Activated CD4-positive, alpha-beta memory T cell treated with anti-CD3 and anti-CD28 coated beads, Interleukin-2, amount 10 ng/mL, durations not matched to agents 7 days and 5 days (primary cell): ENCODE measurements around the gene CCDC120. TPM values are rescaled to one million over a fixed set of nuclear protein-coding genes. Genes with fewer than 3 reads are reported as not detected.

Source experiments
- CTCF ChIA-PET: fragments of 350-600 bp; sonication (Branson Sonifier 250); formaldehyde crosslinking; loops from one replicate; lab custom pipeline; 2021; ENCODE audit warnings: antibody characterized with exemption, inconsistent platforms; lab: Charles Lee
- POLR2A ChIA-PET: fragments of 350-600 bp; sonication (Branson Sonifier 250); formaldehyde crosslinking; loops from one replicate; lab custom pipeline; 2021; ENCODE audit warnings: antibody characterized with exemption; lab: Charles Lee
- DNase-seq: peaks from one replicate; pipeline ENCODE4 v3.0.0-alpha.2; 2020
- H3K27ac Mint-ChIP-seq: one replicate; pipeline ENCODE4 v1.8.0; 2021; ENCODE audit warnings: mild to moderate bottlenecking, mixed read lengths
- H3K27me3 Mint-ChIP-seq: one replicate; pipeline ENCODE4 v1.8.0; 2021; ENCODE audit warnings: mixed read lengths
- H3K36me3 Mint-ChIP-seq: one replicate; pipeline ENCODE4 v1.8.0; 2021; ENCODE audit warnings: low read depth, mixed read lengths
- H3K4me1 Mint-ChIP-seq: one replicate; pipeline ENCODE4 v1.8.0; 2021; ENCODE audit warnings: mixed read lengths
- H3K4me3 Mint-ChIP-seq: one replicate; pipeline ENCODE4 v1.8.0; 2021; ENCODE audit warnings: mild to moderate bottlenecking, mixed read lengths
- H3K9me3 Mint-ChIP-seq: one replicate; pipeline ENCODE4 v1.8.0; 2021; ENCODE audit warnings: mixed read lengths
- total RNA-seq, 2 experiments: library from RNA; stranded (reverse); gene quantifications; one replicate each; pipeline ENCODE4 v1.2.3, GENCODE V29; 2021

The CCDC120 gene
- total RNA-seq, 2 experiments from 2014 or later: 5.8 to 6.5 TPM

DNA sequence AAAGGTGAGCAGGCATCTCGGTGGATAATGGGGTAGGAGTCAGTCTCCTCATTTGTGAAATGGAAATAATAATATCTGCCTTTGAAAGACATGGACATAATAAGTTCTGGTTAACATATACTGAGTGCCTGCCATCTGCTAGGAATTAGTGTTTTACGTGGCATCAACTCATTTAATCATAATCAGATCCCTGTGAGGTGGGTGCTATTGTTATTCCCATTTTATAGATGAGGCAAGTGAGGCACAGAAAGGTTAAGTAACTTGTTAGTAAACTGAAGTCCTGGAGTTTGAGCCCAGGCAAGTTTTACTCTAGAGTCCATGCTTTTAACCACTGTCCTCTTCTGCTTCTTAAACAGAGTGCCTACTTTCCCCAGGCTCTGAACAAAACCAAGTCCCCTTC is 7.5 kb downstream of the CCDC120 start:
- no peak overlapping the region for H3K4me3 Mint-ChIP-seq
- DNase-seq: no peak
- H3K9me3 Mint-ChIP-seq: no peaks in the 10 kb centered on the region
- peaks cover 3% of the 10 kb centered on the region for H3K36me3 Mint-ChIP-seq
- CTCF ChIA-PET: no interaction called here
- H3K27ac Mint-ChIP-seq: no peak overlapping the region
- POLR2A ChIA-PET: no interaction called here
- no peaks in the 10 kb centered on the region for H3K27me3 Mint-ChIP-seq
- no peaks in the 10 kb centered on the region for H3K4me1 Mint-ChIP-seq

DNA sequence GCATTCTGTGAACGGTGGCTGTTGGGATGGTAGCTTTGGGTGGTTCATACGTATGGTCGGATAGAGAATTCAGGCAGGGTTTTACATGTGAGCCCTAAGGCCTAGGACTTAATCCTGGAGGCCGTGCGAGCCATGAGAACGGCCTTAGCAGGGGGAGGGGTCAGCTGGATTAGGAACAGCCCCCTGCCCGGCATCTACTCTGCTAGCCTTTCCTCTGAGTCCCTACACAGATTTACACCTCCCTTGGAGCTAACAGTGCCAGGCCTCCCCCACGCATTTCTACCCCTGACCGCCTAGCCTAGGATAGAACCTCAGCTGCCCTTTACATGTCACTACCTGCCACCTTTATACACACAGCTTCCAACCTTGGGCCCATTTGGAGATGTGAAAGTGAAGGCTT is 7.9 kb downstream of the CCDC120 start:
- Mint-ChIP-seq H3K36me3 (peaks cover 7% of the 10 kb centered on the region), H3K27me3 (no peaks in the 10 kb centered on the region), H3K9me3 (no peaks in the 10 kb centered on the region), H3K4me3 (no peak overlapping the region), H3K4me1 (no peaks in the 10 kb centered on the region), H3K27ac (no peak overlapping the region)
- DNase-seq: no peak
- CTCF ChIA-PET: no interaction called here
- POLR2A ChIA-PET: no interaction called here

DNA sequence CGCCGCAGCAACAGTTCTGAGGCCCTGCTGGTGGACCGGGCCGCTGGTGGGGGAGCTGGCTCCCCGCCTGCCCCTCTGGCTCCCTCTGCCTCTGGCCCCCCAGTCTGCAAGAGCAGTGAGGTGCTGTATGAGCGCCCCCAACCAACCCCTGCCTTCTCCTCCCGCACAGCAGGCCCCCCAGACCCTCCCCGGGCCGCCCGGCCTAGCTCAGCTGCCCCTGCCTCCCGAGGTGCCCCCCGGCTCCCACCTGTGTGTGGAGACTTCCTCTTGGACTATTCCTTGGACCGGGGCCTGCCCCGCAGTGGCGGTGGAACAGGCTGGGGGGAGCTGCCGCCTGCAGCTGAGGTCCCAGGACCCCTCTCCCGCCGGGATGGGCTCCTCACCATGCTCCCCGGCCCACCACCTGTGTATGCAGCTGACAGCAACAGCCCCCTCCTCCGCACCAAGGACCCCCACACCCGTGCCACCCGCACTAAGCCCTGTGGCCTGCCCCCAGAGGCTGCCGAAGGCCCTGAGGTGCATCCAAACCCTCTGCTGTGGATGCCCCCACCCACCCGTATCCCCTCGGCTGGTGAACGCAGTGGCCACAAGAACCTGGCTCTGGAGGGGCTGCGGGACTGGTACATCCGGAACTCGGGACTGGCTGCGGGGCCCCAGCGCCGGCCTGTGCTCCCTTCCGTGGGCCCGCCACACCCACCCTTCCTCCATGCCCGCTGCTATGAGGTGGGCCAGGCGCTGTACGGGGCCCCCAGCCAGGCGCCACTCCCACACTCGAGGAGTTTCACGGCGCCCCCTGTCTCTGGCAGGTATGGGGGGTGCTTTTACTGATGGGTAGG is 8.7 kb downstream of the CCDC120 start:
- no peaks in the 10 kb centered on the region for H3K27me3 Mint-ChIP-seq
- no peak overlapping the region for H3K27ac Mint-ChIP-seq
- no peak overlapping the region for H3K4me3 Mint-ChIP-seq
- no peaks in the 10 kb centered on the region for H3K9me3 Mint-ChIP-seq
- ChIA-PET POLR2A (interaction anchor here (1.0 kb wide), 1 partner anchor 12 kb away, joined by 3 read pairs; the partner anchor contains the start of gene WDR45), CTCF (no interaction called here)
- H3K36me3 Mint-ChIP-seq: peaks cover 11% of the 10 kb centered on the region
- DNase-seq: no peak
- peaks cover 3% of the 10 kb centered on the region for H3K4me1 Mint-ChIP-seq

DNA sequence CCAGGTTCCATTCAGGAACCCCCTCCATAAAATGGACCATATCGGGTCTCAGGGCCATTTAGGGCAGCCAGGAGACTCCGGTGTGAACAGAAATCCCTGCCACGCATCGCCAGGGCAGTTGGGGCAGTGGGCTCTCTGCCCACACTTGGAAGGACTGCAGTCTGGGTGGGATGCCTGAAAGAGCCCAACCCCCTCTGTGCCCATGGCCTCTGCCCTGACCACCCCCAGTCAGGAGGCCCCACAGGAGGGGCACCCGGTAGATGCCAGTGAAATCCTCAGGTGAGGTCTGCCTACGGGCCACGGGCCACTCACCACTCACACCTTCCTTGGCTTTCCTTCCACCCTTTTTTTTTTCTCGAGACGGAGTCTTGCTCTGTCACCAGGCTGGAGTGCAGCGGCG is 10.2 kb downstream of the CCDC120 start:
- H3K27ac Mint-ChIP-seq: no peak overlapping the region

DNA sequence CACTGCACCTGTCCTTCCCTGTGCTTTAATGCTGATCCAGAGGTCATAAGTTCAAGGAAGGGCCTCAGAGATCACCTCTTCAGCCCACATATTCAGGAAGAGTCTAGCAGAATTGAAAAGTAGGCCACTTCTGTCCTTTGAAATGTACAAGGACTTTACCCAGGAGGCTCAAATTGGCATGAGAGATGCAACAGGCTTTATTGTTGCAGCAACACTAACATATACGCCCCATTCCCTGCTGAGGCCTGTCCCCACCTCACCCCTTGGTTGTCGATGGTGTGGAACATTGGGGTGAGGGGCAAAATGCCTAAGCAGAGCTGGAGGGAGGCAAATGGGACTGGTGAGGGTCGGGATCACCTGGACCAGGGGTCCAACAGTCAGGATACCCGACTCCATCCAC is 12.2 kb downstream of the CCDC120 start:
- CTCF ChIA-PET: no interaction called here
- POLR2A ChIA-PET: no interaction called here
- no peak overlapping the region for H3K4me3 Mint-ChIP-seq
- H3K27ac Mint-ChIP-seq: no peak overlapping the region
- H3K4me1 Mint-ChIP-seq: peaks cover 24% of the 10 kb centered on the region
- no peaks in the 10 kb centered on the region for H3K27me3 Mint-ChIP-seq
- no peaks in the 10 kb centered on the region for H3K9me3 Mint-ChIP-seq
- no peak for DNase-seq
- peaks cover 38% of the 10 kb centered on the region for H3K36me3 Mint-ChIP-seq

More for the DNA sequence above, 10.2 kb downstream of the CCDC120 start:
- DNase-seq: no peak
- no peaks in the 10 kb centered on the region for H3K9me3 Mint-ChIP-seq
- no peaks in the 10 kb centered on the region for H3K27me3 Mint-ChIP-seq
- H3K4me1 Mint-ChIP-seq: peaks cover 17% of the 10 kb centered on the region
- ChIA-PET CTCF (no interaction called here), POLR2A (no interaction called here)
- H3K4me3 Mint-ChIP-seq: no peak overlapping the region
- peaks cover 25% of the 10 kb centered on the region for H3K36me3 Mint-ChIP-seq

DNA sequence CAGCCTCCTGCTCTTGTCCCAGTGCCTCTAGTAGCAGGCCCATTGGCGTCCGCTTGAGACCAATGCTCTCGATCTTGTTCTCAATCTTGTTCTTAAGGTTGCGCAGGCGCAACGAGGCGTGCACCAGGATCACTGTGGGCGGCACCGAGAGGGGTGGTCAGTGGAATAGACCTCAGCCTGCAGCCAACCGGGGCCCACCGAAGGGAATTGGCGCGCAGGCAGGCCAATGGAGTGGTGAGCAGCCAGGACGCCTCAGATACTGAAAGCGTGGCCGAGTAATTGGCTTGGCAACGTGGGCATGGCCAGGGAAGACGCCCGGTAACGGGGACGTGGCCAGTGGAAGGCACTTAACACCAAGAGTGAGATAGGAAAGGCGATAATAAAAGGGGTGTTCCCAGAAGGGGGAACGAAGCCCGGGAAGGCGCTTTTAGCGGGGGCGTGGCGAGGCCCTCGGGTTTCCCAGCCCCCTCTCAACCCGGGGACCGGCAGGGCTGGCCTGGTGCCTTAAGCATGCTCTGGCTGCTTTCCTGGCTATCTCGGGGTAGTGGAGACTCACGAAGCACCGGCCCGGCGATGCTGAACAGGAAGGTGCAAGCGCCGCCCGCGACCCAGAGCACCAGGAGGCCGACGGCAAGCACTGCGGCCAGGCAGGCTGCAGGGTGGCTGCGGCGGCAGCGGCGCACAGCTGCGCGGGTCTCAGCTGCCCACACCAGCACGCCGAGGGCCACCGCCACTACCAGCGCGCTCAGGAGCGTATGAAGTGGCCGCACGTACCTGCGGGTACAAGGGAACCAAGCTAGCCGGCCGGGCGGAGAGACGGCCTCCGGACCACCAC is 13.3 kb downstream of the CCDC120 start:
- H3K27ac Mint-ChIP-seq: no peak overlapping the region
- peaks cover 38% of the 10 kb centered on the region for H3K36me3 Mint-ChIP-seq
- CTCF ChIA-PET: no interaction called here
- DNase-seq: no peak
- POLR2A ChIA-PET: no interaction called here
- H3K9me3 Mint-ChIP-seq: no peaks in the 10 kb centered on the region
- H3K27me3 Mint-ChIP-seq: no peaks in the 10 kb centered on the region
- H3K4me1 Mint-ChIP-seq: peaks cover 24% of the 10 kb centered on the region
- no peak overlapping the region for H3K4me3 Mint-ChIP-seq

DNA sequence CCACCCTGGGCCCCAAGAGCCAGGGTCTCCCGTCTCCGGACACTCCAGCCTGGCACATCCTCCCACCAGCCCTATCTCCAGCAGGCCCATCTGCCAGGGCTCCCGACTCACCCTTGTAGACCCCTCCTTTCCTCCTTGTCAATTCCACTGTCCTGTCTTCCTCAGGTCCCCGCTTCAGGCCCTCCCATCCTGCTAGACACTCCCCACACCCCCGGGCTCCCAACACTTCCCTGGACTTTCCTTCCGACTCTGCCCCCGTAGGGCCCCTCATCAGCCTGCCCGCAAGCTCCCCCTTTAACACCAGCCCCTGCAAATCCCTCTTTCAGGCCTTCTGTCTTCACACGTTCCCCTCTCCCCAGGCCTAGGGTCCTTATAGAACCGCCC is 13.9 kb downstream of the CCDC120 start:
- H3K27ac Mint-ChIP-seq: no peak overlapping the region
- H3K27me3 Mint-ChIP-seq: no peaks in the 10 kb centered on the region
- no peaks in the 10 kb centered on the region for H3K9me3 Mint-ChIP-seq
- CTCF ChIA-PET: no interaction called here
- POLR2A ChIA-PET: no interaction called here
- H3K4me3 Mint-ChIP-seq: peak overlapping the region; percentile 78
- H3K36me3 Mint-ChIP-seq: peaks cover 38% of the 10 kb centered on the region
- DNase-seq: no peak
- H3K4me1 Mint-ChIP-seq: peaks cover 24% of the 10 kb centered on the region

DNA sequence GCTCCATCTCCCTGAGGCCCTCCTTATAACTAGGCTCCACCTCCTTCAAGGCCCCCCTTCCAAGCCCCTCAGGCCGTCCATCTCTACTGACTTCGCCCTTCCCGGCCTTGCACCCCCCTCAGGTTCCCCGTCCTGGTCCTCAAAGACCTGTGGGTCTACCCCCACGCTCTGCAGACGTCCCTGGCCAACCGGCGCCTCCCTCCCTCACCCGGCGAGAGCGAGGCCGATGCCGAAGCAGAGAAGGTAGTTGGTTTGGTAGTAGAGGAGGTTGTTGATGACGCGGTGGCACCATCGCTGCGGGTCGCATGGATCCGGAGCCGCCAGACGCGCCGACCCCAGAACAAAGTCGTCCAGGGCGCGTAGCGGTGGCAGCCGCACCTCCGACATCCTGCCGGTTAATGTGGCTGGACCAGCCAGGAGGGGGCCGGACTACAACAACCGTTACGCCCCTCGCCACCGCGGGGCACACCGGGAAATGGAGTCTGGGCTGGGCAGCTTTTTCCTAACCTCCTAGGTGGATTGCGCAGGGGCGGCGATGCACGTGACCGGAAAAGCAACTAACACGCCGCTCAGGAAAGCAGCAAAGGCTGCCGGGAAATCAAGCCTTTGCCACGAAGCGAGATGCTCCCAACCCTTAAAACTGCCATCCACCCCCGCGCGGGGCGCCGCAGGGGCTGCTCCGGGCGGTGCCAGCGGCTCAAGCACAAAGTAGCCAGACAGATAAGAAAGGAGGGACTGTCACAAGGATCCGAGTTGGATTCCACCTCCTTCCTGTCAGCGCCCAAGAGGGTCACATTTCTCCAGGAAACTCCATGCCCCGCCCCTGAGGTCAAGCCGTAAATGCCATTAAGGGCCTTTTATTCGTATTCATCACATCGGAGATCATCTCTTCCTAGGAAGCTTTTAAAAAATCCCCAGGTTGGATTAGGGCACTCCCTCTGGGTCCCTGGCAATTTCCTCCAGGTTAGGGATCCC is 15.1 kb downstream of the CCDC120 start, which contains the start of gene PRAF2:
TSS of gene PRAF2 (minus strand) at position 402 of the 975 bp plus-strand sequence. CDS start at position 387, 15 bp downstream.
- DNase-seq: peak; percentile 92
- ChIA-PET CTCF (no interaction called here), POLR2A (interaction anchor here (1.1 kb wide), 2 partner anchors 17 to 99 kb away, joined by 4 read pairs; no protein-coding TSS in a partner anchor)
- H3K27me3 Mint-ChIP-seq: no peaks in the 10 kb centered on the region
- H3K4me1 Mint-ChIP-seq: peaks cover 29% of the 10 kb centered on the region
- no peaks in the 10 kb centered on the region for H3K9me3 Mint-ChIP-seq
- peak within 1 kb of the TSS; percentile 78 for H3K4me3 Mint-ChIP-seq
- peak within 1 kb of the TSS; percentile 71 for H3K27ac Mint-ChIP-seq
- H3K36me3 Mint-ChIP-seq: peaks cover 42% of the 10 kb centered on the region

DNA sequence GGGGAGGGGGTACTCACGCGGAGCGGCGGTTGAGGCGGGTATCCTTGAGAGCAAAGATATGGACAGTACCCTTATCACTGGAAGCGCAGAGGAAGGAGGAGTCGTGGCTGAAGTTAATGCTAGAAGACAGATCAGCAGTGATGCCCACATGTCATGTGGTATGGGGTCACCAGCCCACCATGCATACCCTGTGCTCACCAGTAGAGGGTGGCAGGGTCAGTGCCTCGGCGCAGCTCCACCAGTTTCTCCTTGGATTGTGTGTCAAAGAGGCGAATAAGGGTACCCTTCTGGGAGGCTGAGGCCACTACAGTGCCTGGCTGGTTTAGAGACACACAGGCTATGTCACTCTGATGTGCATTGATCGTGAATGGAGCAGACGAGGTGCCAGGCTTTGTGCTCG is 16.5 kb downstream of the CCDC120 start:
- Mint-ChIP-seq H3K4me1 (peaks cover 35% of the 10 kb centered on the region), H3K9me3 (no peaks in the 10 kb centered on the region), H3K36me3 (peaks cover 47% of the 10 kb centered on the region), H3K4me3 (no peak overlapping the region), H3K27me3 (no peaks in the 10 kb centered on the region), H3K27ac (no peak overlapping the region)
- ChIA-PET CTCF (no interaction called here), POLR2A (no interaction called here)
- DNase-seq: no peak

DNA sequence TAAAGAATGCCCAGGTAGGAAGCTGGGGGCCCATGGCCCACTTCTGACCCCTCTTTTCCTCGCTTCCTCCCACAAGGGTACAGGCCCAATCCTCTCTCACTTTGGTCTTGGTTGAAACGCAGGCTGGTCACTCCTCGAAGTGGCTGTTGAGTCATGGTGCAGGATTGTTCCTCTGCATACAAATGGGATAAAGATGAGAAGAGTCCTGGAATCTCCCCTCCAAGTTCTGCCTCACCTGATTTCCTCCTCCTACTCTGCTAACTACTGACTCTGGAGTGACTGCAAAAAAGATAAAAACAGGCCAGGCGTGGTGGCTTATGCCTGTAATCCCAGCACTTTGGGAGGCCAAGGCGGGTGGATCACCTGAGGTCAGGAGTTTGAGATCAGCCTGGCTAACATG is 19.1 kb downstream of the CCDC120 start:
- Mint-ChIP-seq H3K4me3 (no peak overlapping the region), H3K27me3 (no peaks in the 10 kb centered on the region), H3K36me3 (peaks cover 32% of the 10 kb centered on the region), H3K4me1 (peaks cover 33% of the 10 kb centered on the region), H3K9me3 (no peaks in the 10 kb centered on the region), H3K27ac (no peak overlapping the region)
- no peak for DNase-seq
- CTCF ChIA-PET: no interaction called here
- POLR2A ChIA-PET: no interaction called here

DNA sequence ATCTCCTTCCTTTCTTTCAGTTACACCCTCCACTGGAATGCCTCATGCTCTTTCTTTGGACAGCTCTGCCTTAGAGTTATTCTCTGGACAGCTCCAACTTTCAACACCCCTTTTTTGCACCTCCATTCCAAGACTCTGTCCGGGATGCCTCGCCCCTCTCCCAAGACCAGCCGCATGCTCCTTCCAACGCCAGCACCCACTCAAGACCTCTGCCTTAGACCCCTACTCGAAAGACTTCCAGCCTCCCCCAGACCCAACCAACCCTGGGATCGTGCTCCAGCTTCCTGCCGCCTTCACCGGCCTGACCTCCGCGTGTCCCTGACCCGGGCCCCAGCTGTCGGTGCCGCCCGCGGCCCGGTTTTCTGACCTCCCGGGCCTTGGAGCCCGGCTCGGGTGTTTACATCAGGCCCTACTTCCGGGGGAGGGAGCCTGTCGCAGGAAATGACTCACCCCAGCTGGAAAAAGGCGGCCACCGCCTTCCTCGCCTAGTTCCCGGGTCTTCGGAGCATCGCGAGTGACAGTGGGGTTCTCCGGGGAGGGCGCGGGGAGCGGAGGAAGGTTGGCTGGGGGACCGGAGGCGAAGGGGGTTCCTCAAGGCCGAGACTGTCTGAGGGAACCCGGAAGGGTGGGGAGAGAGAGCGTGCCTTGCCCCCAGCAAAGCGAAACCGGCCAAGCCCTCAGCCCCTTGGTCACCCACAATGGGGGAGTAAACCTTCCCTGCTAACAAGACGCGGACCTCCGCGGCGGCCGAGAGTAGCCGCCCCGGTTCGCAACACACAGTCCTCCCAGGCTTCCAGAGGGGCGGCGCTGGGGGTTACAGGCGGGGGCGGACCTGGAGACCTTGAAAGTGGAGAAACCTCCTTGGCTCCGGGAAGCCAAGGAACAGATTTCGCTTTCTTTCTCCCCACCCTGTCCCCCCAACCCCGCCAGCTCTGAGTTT is 21.0 kb downstream of the CCDC120 start, which contains the start of gene WDR45:
TSS of gene WDR45 (minus strand) at position 399 of the 940 bp plus-strand sequence. CDS start 1,792 bp downstream, outside the sequence.
- Mint-ChIP-seq H3K4me1 (peaks cover 20% of the 10 kb centered on the region), H3K4me3 (peak within 1 kb of the TSS; percentile 94), H3K27me3 (no peaks in the 10 kb centered on the region), H3K27ac (peak within 1 kb of the TSS; percentile 94), H3K9me3 (no peaks in the 10 kb centered on the region), H3K36me3 (peaks cover 18% of the 10 kb centered on the region)
- POLR2A ChIA-PET: interaction anchor here (0.7 to 2.8 kb wide), 19 partner anchors 9 to 675 kb away, joined by 3 to 18 read pairs (median 4); partner anchors contain the start of genes GRIPAP1, PQBP1, TFE3 and TIMM17B
- DNase-seq: peak; percentile 81
- CTCF ChIA-PET: interaction anchor here (0.6 to 1.5 kb wide), 3 partner anchors 63 to 1142 kb away, joined by 4 to 7 read pairs (median 5); no protein-coding TSS in a partner anchor
